Mucosa of gallbladder (tissue), 1 donor: ENCODE data around the gene HPCAL1. TPM values are rescaled to one million over a fixed set of nuclear protein-coding genes. Genes with fewer than 3 reads are reported as not detected.
"Not testable (repeated sequence)": the region's sequence is repeated elsewhere in the genome, so short reads cannot be mapped to it uniquely, and the experiment has no call there.

Experiments used
- DNase-seq: peaks from one replicate; pipeline ENCODE4 v3.0.0-alpha.2; 2020; ENCODE audit warnings: low spot score
- total RNA-seq: library from RNA; stranded (reverse); gene quantifications from one replicate; pipeline ENCODE4 v1.2.1, GENCODE V29; 2021
- donor health status: DM: no; HTN: no; CAD: no.

Gene HPCAL1
- total RNA-seq, 1 donor from 2014 or later = 44.0 TPM

DNA sequence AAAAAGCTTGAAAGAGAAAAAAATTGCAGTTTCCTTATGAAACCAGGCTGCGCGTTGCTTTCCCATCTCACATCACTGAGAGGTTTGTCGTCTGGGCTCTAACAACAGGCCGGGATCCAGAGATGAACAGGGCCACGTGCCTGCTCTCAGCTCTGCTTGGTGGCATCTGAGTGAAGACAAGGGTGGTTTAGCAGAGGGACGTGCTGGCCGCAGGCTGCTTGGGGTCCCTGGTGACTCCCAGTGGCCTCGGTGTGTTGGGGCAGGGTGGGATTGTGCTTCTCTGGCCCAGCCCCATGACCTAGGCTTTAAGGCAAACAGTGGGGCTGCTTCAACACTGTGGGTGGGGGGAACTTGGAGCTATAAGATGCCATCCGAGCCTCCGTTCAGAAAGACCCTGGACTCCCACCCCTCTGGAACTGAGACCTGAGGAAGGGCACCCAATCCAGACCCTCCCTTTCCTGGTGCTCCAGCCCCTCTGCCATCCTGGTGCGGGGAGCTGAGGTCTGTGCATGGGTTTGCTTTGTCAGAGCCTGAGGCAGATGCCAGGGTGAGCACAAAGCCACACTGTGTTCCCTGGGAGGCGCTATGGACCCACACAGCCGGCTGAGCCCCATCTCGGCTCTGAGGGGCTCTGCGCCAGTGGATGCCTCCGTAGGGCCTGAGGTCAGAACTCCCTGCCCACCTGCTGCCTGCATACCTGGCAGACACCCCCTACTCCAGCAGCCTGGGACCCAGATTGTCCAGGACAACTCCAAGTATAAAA, 18.4 kb upstream of the HPCAL1 start:
- DNase-seq = no peak

- DNase-seq = no peak
Observed at GRCh38 chr2:10285191-10285555, 17.5 kb upstream of the HPCAL1 start.

- peak; percentile 78 for DNase-seq
Observed at GRCh38 chr2:10285556-10286198, 17.0 kb upstream of the HPCAL1 start.

- DNase-seq = peak; percentile 50
Observed at GRCh38 chr2:10286216-10287037, 16.3 kb upstream of the HPCAL1 start.

- no peak for DNase-seq
Observed at GRCh38 chr2:10287761-10288160, 14.9 kb upstream of the HPCAL1 start.

DNA sequence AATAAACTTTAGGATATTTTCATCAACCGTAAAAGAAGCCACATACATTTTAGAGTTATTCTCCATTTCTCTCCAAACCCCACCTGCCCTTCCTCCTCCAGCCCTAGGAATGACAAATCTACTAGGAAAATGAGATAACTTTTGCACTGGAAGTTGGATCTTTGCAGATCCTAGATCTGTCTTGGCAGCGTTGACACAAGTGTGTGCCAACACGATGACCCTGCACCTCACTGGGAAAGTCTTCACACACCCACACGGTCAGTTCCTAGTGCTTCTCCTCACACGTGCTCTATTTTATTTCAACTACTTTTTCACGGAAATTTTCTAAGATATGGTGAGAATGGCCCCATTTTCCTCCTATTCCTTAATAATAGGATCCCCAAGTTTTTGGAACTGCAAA, 14.1 kb upstream of the HPCAL1 start:
- DNase-seq = no peak

DNA sequence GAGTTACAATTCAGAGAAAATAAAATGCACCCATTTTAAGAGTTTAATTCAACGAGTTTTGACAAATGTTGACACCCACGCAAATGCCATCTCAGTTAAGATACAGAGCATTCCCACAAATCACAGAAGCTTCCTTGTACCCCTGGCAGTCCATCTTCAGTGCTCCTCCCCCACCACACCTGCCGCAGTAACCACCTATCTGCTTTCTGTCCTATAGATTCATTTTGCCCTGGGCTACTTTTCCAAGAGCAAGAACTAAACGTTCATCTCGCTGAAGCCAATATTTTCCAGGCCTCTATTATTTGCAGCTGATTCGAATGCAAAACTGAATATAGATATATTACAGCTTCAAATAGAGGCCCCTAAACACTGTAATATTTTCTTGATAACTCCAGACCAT, 13.4 kb upstream of the HPCAL1 start:
- DNase-seq = no peak

- no peak for DNase-seq
Observed at GRCh38 chr2:10289891-10290290, 12.8 kb upstream of the HPCAL1 start.

DNA sequence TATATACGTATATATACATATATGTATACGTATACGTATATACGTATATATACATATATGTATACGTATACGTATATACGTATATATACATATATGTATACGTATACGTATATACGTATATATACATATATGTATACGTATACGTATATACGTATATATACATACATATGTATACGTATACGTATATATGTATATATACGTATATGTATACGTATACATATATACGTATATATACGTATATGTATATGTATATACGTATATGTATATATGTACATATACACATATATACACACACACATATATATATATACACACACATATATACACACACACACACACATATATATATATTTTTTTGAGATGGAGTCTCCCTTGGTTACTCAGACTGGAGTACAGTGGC, 11.3 kb upstream of the HPCAL1 start:
- not testable (repeated sequence) for DNase-seq

DNA sequence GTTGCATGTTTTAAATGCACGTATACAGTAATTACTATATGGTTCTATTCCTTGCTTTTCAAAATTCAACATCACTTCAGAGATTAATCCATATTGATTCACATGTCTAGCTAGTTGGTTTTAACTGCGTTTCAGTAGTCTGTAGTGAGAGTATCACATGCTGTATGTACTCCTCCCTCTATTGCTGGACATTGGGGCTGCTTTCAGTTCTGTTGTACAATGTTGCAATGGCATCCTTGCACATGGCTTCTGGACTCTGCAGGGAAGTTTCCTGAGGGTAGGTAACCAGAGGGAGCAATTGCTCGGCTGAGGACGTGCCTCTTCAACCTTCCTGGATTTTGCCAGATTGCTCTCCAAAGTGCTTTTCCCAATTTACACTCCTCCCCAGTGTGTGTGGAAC, 10.7 kb upstream of the HPCAL1 start:
- DNase-seq = no peak

DNA sequence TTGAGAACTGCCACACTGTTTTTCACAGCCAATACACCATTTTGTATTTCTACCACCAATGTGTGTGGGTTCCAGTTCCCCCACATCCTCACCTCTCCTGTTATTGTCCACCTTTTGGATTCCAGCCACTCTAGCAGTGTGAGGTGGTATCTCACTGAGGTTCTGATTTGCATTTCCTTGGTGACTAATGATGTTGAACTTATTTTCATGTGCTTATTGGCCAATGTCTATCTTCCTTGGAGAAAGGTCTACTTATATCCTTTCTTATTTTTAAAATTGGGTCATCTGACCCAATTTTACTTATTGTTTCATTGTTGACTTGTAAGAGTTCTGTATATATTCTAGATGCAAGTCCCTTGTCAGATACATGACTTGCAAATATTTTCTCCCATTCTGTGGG, 9.1 kb upstream of the HPCAL1 start:
- no peak for DNase-seq

- no peak for DNase-seq
Observed at GRCh38 chr2:10294077-10294476, 8.6 kb upstream of the HPCAL1 start.

DNA sequence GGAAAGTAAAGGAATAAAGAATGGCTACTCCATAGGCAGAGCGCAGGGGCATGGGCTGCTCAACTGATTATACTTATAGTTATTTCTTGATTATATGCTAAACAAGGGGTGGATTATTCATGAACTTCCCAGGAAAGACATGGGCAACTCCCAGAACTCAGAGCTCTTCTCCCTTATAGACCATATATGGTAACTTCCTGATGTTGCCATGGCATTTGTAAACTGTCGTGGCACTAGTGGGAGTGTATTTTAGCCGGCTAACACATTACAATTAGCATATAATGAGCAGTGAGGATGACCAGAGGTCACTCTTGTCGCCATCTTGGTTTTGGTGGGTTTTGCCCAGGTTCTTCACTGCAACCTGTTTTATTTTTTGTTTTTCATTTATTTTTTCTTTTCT, 7.1 kb upstream of the HPCAL1 start:
- DNase-seq = not testable (repeated sequence)

DNA sequence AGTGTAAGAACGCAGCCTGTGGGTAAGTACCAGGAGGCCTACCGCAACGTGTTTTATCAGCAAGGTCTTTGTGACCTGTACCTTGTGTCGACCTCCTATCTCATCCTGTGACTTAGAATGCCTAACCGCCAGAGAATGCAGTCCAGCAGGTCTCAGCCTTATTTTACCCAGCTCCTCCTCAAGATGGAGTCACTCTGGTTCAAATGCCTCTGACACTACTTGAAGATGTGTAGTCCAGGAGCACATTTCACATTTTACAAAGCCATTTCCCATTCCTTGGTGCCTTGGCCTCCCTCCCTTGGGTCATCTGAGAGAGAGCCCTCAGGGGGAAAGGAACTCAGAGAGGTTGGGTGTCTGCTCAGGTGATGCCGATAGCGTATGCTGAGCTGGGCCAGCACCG, 6.6 kb upstream of the HPCAL1 start:
- no peak for DNase-seq

DNA sequence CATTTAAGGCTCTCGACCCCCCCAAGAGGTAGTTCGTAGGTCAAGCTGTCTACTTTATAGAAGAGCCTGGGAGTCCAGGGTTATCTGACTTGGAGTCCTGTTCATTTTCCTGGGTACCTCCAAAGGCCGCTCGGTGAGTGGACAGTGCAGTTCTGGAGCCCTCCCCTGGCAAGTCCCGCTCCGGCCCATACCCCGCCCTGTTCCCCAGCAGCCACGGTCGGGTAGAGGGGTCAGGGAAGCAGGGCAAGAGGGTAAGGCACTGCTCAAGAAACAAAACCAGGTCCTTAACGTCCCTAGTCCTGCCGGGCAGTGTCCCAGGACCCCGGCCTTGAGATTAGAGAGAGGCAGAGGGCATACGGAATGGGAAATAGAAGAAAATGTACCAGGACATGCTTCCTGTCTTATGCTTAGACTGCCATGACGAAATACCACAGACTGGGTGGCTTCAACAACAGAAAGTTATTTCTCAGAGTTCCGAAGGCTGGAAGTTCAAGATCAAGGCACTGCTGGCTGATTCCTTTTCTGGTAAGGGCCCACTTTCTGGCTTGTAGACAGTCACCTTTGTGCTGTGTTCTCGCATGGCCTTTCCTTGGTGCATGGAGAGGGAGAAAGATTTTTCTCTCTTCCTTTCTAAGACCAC, 5.4 kb upstream of the HPCAL1 start:
- DNase-seq = no peak

DNA sequence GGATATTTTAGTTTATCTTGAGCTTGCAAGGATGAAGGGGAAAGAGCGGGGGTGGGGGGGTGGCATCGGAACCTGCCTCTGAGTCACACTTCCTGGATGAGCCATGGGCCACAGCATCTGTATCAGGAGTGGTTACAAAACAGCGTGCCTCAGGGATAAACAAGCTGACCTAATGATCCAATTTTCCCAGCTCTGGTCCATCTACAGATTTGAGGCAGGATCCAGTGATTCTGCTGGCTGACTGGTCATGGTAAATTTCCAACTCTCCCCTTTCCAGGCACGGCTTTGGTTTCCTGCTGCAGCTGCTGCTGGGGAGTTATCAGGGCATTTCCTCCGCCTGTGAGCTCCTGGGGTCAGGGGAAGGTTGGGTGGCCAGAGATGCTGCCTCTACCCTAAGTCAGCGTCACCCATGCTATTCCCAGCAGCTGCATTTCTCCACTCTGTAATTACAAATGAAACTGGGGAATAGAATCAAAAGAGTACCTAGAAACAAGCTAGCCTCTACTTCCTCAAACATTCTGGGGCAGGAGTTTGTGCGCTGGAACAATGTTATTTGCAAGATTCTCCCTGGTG, 4.7 kb upstream of the HPCAL1 start:
- DNase-seq = no peak

- not testable (repeated sequence) for DNase-seq
Observed at GRCh38 chr2:10298777-10299176, 3.9 kb upstream of the HPCAL1 start.

GRCh38 chr2:10300328-10300920, 2.3 kb upstream of the HPCAL1 start:
- DNase-seq = no peak

DNA sequence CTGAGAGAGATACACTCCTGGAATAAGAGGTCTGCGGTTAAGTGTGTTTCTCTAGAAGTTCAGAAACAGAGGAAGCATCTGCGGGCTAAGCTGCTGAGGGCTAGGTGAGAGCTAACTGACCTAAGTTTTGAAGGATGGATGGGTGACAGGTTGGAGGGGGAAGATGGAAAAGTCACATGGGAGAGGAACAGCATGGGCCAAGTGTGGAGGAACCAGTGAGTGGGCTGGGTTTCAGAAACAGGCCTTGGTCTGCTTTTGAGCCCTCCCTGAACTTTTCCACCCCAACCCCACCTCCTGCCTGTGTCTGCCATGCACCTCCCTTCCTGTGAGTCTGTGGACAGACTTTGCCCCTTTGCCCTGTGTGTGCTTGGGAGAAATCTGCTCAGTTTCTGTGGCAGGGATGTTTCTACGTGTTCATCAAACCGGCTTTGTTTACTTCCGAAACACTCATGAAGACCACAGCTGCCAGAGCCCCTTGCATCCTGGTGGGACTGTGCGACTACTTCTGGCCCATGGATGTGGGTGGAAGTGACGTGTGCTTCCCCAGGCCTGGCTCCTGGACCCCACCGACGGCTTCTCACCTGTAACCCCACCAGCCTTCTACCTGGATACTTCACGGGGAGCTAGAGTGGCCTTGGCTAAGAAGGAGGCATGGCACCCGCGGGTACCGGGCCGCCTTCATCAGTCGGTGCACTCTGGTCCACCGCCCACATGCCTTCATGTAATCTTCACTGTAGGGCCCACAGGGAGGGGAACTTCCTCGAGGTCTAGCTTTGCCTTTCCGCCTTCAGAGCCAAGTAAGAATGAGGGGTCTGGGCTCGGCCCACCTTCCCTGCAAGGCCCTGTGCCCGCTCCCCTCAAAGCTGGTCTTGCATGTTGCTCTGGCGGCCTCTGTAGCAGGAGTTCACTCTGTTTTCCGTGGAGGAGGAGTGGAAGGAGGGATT, 1.4 kb upstream of the HPCAL1 start:
- no peak for DNase-seq

GRCh38 chr2:10301941-10302478, 694 bp upstream of the HPCAL1 start:
- no peak for DNase-seq
